Measurements from ENCODE around the gene EMC9.
A peak's percentile ranks its signal among the peaks of the same experiment; 100 is the strongest.

Gene EMC9

GRCh38 chr14:24146978-24147760 is 5.8 kb upstream of the EMC9 start, which contains the start of gene RNF31:
Gene RNF31, plus strand, starts transcription at chr14:24147498. Its CDS starts 201 bp downstream, at chr14:24147699.
- DNase-seq (ENCODE audit: extremely low read depth, low read depth), result peak; percentile 96
- TF ChIP-seq, protein P1, sequence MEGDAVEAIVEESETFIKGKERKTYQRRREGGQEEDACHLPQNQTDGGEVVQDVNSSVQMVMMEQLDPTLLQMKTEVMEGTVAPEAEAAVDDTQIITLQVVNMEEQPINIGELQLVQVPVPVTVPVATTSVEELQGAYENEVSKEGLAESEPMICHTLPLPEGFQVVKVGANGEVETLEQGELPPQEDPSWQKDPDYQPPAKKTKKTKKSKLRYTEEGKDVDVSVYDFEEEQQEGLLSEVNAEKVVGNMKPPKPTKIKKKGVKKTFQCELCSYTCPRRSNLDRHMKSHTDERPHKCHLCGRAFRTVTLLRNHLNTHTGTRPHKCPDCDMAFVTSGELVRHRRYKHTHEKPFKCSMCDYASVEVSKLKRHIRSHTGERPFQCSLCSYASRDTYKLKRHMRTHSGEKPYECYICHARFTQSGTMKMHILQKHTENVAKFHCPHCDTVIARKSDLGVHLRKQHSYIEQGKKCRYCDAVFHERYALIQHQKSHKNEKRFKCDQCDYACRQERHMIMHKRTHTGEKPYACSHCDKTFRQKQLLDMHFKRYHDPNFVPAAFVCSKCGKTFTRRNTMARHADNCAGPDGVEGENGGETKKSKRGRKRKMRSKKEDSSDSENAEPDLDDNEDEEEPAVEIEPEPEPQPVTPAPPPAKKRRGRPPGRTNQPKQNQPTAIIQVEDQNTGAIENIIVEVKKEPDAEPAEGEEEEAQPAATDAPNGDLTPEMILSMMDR (IDR thresholded peaks at IDR 0.05; ENCODE audit: low read depth, low read length), result no peak

DNA sequence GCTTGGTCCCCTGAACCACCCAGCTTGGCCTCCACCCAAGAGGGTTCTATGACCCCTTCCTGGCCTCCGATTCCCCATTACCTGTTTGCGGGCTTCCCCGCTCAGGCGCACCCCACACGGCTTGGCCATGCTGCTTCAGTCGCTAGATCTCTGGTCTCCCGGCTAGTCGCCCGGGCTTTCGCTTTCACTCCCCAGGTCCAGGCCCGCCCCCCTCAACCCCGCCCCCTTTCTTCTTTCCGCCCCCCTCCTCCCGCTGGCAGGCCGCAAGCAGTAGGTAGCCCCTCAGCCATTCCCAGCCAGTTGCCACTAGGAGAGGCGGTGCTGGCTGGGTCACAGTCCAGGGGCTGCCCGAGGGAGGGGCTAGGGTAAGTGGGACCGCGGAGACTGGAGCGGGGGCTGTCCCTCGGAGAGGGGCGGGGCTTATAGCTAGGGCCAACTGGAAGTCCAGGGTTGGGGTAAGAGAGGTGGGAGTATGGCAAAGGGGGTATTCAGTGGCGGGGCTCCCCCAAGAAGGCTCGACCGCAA is 5.1 kb upstream of the EMC9 start, which contains the start of gene PSME2:
Gene PSME2, minus strand, starts transcription at position 158 of the 525 bp plus-strand sequence. Its CDS starts 29 bp downstream, at position 129.
- TF ChIP-seq, protein P1 (IDR thresholded peaks at IDR 0.05; ENCODE audit: low read depth, low read length), result no peak

DNA sequence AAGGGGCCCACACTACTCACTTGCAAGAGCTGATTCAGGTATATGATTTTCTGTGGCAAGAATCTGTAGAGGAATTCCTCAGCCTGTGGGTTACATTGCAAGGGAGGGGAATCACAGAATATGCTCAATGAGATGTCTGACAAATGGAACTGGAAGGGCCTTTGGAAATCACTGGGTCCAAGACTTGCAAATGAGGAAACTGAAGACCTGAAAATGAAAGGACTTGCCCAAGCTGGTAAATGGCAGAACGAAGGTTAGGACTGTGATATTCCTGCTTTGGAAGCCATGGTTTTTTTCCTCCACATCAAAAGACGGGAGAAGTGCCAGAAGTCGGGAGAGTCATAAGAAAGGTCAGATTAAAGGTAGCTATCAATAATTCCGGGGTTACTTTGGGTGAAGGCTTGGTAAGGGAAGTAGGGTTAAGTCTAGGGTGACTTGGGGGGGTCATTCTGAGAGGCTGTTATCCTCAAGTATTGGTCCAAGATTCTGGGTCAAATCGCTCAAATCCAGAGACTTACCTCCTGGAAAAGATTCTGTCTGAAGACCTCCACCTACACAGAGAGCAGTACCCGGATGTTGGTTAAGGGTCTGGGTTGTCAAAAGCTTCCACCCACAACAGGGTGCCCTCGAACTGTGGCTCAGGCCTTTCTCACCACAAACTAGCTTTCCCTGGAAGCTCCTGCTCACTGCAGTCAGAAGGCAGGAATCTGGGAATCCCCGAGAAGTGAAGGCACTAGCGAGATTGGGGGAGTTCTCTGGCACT is 4.5 kb upstream of the EMC9 start:
- TF ChIP-seq, protein P1 (IDR thresholded peaks at IDR 0.05; ENCODE audit: low read depth, low read length), result no peak

More for the DNA sequence above, 5.1 kb upstream of the EMC9 start, which contains the start of gene PSME2:
- DNase-seq (ENCODE audit: extremely low read depth, low read depth), result peak; percentile 91

GRCh38 chr14:24145219-24145618 is 3.8 kb upstream of the EMC9 start:
- DNase-seq (ENCODE audit: extremely low read depth, low read depth), result no peak
- TF ChIP-seq, protein P1 (IDR thresholded peaks at IDR 0.05; ENCODE audit: low read depth, low read length), result no peak

More for the DNA sequence above, 4.5 kb upstream of the EMC9 start:
- no peak for DNase-seq (ENCODE audit: extremely low read depth, low read depth)

- DNase-seq (ENCODE audit: extremely low read depth, low read depth), result no peak
Observed at GRCh38 chr14:24144451-24144850, 3.1 kb upstream of the EMC9 start.

DNA sequence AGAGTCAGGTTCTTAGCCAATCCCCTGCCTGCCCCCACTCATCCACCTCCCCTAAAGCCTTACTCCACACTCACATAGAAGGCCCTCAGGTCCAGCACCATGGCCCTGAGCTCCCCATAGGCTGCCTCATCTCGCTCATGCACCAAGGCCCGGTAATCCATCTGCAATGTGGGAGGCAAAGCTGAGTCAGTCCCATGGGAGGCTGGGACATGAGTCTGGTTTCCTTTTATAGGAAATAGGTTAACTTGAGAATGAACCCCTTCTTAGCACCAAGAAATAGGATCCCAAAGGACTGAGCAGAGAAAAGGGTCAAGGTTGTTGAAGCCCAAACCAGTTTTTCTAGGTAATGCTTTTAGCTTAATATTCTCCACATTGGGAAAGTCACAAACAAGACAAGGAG is 2.1 kb upstream of the EMC9 start:
- no peak for DNase-seq (ENCODE audit: extremely low read depth, low read depth)
- TF ChIP-seq, protein P1 (IDR thresholded peaks at IDR 0.05; ENCODE audit: low read depth, low read length), result no peak

More at GRCh38 chr14:24144451-24144850, 3.1 kb upstream of the EMC9 start:
- TF ChIP-seq, protein P1 (IDR thresholded peaks at IDR 0.05; ENCODE audit: low read depth, low read length), result no peak
